ENCODE measurements around the gene ARHGAP25. TPM values are rescaled to one million over a fixed set of nuclear protein-coding genes. Genes with fewer than 3 reads are reported as not detected.

ARHGAP25 gene
- total RNA-seq, 1 donor from 2014 or later, result 0.43 TPM

GRCh38 chr2:68863996-68864395, 129.4 kb downstream of the ARHGAP25 start:
- Mint-ChIP-seq H3K27me3 (ENCODE audit: unreplicated experiment) (peaks cover 27% of the 10 kb centered on the region), H3K27ac (ENCODE audit: unreplicated experiment) (no peak overlapping the region), H3K9me3 (ENCODE audit: unreplicated experiment) (no peaks in the 10 kb centered on the region), H3K4me3 (ENCODE audit: unreplicated experiment) (no peak overlapping the region), H3K4me1 (ENCODE audit: unreplicated experiment) (no peaks in the 10 kb centered on the region), H3K36me3 (ENCODE audit: unreplicated experiment) (no peaks in the 10 kb centered on the region)
- no peak for DNase-seq (ENCODE audit: extremely low spot score, unreplicated experiment)
- TF ChIP-seq CTCF (IDR thresholded peaks at IDR 0.05), result no peak

GRCh38 chr2:68865108-68865507, 130.5 kb downstream of the ARHGAP25 start:
- no peak for DNase-seq (ENCODE audit: extremely low spot score, unreplicated experiment)
- Mint-ChIP-seq H3K27ac (ENCODE audit: unreplicated experiment) (no peak overlapping the region), H3K4me3 (ENCODE audit: unreplicated experiment) (no peak overlapping the region), H3K27me3 (ENCODE audit: unreplicated experiment) (peaks cover 24% of the 10 kb centered on the region), H3K36me3 (ENCODE audit: unreplicated experiment) (no peaks in the 10 kb centered on the region), H3K9me3 (ENCODE audit: unreplicated experiment) (no peaks in the 10 kb centered on the region), H3K4me1 (ENCODE audit: unreplicated experiment) (no peaks in the 10 kb centered on the region)
- TF ChIP-seq CTCF (IDR thresholded peaks at IDR 0.05), result no peak

- TF ChIP-seq CTCF (IDR thresholded peaks at IDR 0.05), result no peak
- Mint-ChIP-seq H3K4me3 (ENCODE audit: unreplicated experiment) (no peak overlapping the region), H3K27ac (ENCODE audit: unreplicated experiment) (no peak overlapping the region), H3K9me3 (ENCODE audit: unreplicated experiment) (no peaks in the 10 kb centered on the region), H3K4me1 (ENCODE audit: unreplicated experiment) (no peaks in the 10 kb centered on the region), H3K36me3 (ENCODE audit: unreplicated experiment) (no peaks in the 10 kb centered on the region), H3K27me3 (ENCODE audit: unreplicated experiment) (peaks cover 7% of the 10 kb centered on the region)
- DNase-seq (ENCODE audit: extremely low spot score, unreplicated experiment), result no peak
Measured at GRCh38 chr2:68870215-68870614, 135.6 kb downstream of the ARHGAP25 start.

- H3K4me3 Mint-ChIP-seq (ENCODE audit: unreplicated experiment), result no peak within 1 kb of the TSS
- DNase-seq (ENCODE audit: extremely low spot score, unreplicated experiment), result no peak
- H3K36me3 Mint-ChIP-seq (ENCODE audit: unreplicated experiment), result no peaks in the 10 kb centered on the region
- no peaks in the 10 kb centered on the region for H3K9me3 Mint-ChIP-seq (ENCODE audit: unreplicated experiment)
- H3K4me1 Mint-ChIP-seq (ENCODE audit: unreplicated experiment), result no peaks in the 10 kb centered on the region
- H3K27me3 Mint-ChIP-seq (ENCODE audit: unreplicated experiment), result peaks cover 7% of the 10 kb centered on the region
- no peak for TF ChIP-seq CTCF (IDR thresholded peaks at IDR 0.05)
- no peak within 1 kb of the TSS for H3K27ac Mint-ChIP-seq (ENCODE audit: unreplicated experiment)
Measured at GRCh38 chr2:68871159-68871764, 136.7 kb downstream of the ARHGAP25 start, which contains the start of gene BMP10. BMP10 (minus strand) TSS chr2:68871397; CDS start chr2:68871358, 39 bp downstream.

Other genes with a start within 250 kb of the ARHGAP25 start
- not detected in 2 replicates for gene PROKR1, start 91.2 kb upstream of the ARHGAP25 start, total RNA-seq
- not detected in 2 replicates for gene BMP10, start 136.6 kb downstream of the ARHGAP25 start, total RNA-seq
- not detected in 2 replicates for gene GKN2, start 218.1 kb downstream of the ARHGAP25 start, total RNA-seq
- not detected in 2 replicates for gene GKN1, start 239.8 kb downstream of the ARHGAP25 start, total RNA-seq